HUDEP-2 (cell line): ENCODE measurements around the gene ZNF24.

ENCODE experiments used
- DNase-seq, 76 experiments: peaks; one replicate each; lab custom pipeline; 2025; ENCODE audit not compliant: unreplicated experiment in 76 of 76; lab: John Stamatoyannopoulos, UW

ZNF24 gene

GRCh38 chr18:35343936-35344735 lies at the start of gene ZNF24:
Gene ZNF24, minus strand, starts transcription at chr18:35344420. Its CDS starts 3,770 bp downstream, at chr18:35340650.
- peak; percentile 21 to 98 (median 88) for DNase-seq

GRCh38 chr18:35393716-35394115 lies 49.5 kb upstream of the ZNF24 start:
- DNase-seq = no peak

GRCh38 chr18:35392375-35392774 lies 48.2 kb upstream of the ZNF24 start:
- no peak for DNase-seq

- no peak for DNase-seq
These were observed 46.9 kb upstream of the ZNF24 start for GRCh38 chr18:35390951-35391700.

GRCh38 chr18:35389095-35389618 lies 44.9 kb upstream of the ZNF24 start:
- no peak for DNase-seq

- DNase-seq = peak in 4 of 76 experiments; percentile 12 to 17 (median 12)
These were observed 42.9 kb upstream of the ZNF24 start for GRCh38 chr18:35387152-35387571.

- DNase-seq = peak in 59 of 76 experiments; percentile 0 to 81 (median 32)
These were observed 42.4 kb upstream of the ZNF24 start for GRCh38 chr18:35386600-35387100.

GRCh38 chr18:35383136-35383535 lies 38.9 kb upstream of the ZNF24 start:
- no peak for DNase-seq

GRCh38 chr18:35379421-35379820 lies 35.2 kb upstream of the ZNF24 start:
- DNase-seq = no peak

GRCh38 chr18:35378574-35378896 lies 34.3 kb upstream of the ZNF24 start:
- no peak for DNase-seq

- DNase-seq = no peak
These were observed 33.8 kb upstream of the ZNF24 start for GRCh38 chr18:35377875-35378573.

- peak in 70 of 76 experiments; percentile 1 to 83 (median 57) for DNase-seq
These were observed 32.8 kb upstream of the ZNF24 start, which contains the start of gene ZNF396 for GRCh38 chr18:35376742-35377695. Gene ZNF396, minus strand, starts transcription at chr18:35377337. Its CDS starts 3,045 bp downstream, at chr18:35374292.

- peak in 5 of 76 experiments; percentile 2 to 44 (median 10) for DNase-seq
These were observed 32.1 kb upstream of the ZNF24 start for GRCh38 chr18:35376393-35376741.

- no peak for DNase-seq
These were observed 30.5 kb upstream of the ZNF24 start for GRCh38 chr18:35374708-35375107.

GRCh38 chr18:35371412-35372195 lies 27.4 kb upstream of the ZNF24 start:
- DNase-seq = no peak

GRCh38 chr18:35369126-35369525 lies 24.9 kb upstream of the ZNF24 start:
- no peak for DNase-seq

- no peak for DNase-seq
These were observed 24.4 kb upstream of the ZNF24 start for GRCh38 chr18:35368595-35368994.

GRCh38 chr18:35362531-35362930 lies 18.3 kb upstream of the ZNF24 start:
- DNase-seq = no peak
